ENCODE measurements around the gene MTPN.
A peak's percentile ranks its signal among the peaks of the same experiment; 100 is the strongest.

MTPN gene, protein sequence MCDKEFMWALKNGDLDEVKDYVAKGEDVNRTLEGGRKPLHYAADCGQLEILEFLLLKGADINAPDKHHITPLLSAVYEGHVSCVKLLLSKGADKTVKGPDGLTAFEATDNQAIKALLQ

DNA sequence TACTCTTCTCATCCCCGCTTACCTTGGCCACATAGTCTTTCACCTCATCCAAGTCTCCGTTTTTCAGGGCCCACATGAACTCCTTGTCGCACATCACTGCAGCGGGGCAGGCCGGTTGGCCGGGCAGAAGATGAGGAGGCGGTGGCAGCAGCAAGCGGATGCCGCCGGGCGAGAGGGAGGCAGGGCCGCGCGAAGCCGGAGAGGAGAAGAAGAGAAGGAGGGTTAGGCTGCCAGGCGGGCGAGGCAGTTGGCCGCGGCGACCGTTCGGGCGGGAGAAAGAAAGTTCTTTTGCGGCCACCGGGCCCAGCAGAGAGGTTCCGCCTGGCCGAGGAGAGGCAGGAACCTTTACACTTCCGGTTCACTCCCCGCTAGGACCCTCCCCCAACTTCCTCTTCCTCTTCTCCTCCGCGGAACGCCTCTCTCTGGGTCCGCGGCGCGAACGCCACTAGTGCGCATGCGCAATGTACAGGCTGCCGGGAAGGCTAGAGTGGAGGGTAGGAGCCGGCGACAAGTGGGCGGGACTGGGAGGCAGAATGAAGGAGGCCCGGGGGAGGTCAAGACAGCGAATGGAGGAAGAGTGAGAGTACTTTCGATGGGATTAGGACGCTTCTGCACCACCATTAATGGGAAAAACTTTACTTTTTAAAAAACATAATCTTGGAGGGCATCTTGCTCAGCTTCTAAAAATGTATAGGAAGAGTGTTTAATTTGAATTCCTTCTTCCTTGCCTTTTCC, at the start of gene MTPN:
Gene MTPN, minus strand, starts transcription at position 353 of the 735 bp plus-strand sequence. Its CDS starts 259 bp downstream, at position 94.
- peak; percentile 96 for DNase-seq (ENCODE audit: low spot score)

DNA sequence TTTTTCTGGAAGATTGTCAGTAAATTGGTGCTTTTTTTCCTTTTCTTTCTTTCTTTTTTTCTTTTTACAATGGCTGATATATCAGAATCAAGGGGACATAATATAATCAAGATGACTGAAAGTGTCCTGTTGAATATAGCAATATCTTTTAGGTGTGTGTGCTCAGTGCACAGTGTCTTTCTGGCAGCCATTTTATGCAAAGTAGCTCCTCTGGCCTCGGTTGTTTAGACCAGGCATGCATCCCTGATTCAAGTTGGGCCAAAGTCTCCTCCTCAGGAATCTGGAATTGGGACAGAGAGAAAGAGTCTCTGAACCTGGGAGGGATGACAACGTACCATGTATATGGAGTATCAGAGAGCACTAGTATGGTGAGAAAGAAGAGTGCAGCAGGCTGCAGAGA, 49.0 kb upstream of the MTPN start:
- DNase-seq (ENCODE audit: low spot score), result no peak

GRCh38 chr7:136023134-136023869, 46.1 kb upstream of the MTPN start:
- no peak for DNase-seq (ENCODE audit: low spot score)

DNA sequence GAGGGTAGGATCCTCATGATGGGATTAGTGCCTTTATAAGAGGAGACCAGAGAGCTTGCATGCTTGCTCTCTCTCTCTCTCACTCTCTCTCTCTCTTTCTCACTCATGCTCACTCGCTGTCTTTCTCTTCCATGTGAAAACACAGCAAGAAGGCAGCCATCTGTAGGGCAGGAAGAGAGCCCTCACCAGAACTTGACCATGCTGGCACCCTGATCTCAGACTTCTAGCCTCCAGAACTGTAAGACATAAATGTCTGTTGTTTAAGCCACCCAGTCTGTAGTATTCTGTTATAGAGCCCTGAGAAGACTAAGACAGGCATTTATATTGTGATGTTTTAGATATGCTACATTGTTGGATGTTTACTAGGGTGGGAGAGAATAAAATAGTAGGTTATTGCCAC, 43.4 kb upstream of the MTPN start:
- DNase-seq (ENCODE audit: low spot score), result no peak

DNA sequence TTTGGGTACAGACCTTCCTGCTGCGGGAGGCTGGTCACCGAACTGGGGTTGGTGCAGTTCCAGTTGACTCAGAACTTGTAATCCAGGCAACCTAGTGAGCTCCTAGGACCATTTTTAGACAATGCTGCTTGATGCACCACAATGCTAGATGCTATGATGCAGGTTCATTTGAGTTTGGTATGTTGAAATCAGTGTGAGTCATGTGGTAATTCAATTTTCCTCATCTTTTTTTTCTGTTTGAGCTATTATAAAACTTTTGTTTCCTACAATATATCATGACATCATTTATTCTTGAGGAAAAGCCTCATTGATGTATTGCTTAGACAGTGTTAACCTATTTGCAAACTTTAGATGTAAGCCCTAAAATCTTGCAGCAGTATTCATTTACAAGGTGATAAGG, 40.9 kb upstream of the MTPN start:
- DNase-seq (ENCODE audit: low spot score), result no peak

DNA sequence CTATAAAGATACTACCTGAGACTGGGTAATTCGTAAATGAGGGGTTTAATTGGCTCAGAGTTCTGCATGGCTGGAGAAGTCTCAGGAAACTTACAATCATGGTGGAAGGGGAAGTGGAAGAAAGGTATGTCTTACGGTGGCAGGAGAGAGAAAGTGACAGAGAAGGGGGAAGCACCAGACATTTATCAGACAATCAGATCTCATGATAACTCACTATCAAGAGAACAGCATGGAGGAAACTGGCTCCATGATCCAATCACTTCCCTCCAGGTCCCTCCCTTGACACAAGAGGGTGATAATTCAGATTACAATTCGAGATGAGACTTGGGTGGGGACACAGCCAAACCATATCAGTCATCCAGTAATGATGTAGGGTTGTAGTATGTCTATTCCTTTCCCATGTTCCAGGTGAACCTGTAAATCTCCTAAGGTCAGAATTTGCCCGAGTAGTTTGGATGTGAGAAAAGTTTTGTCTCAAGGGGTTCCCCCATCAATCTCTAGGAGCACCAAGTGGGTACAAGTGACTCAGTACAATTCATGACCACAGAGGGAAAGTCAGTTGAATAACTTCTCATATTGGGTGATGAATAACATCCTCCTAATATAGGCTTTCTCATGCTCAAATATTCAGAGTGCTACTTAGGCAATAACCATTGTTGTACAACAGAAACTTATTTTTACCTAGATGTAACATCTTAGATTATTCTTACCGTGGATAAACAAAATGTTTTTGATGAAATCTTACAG, 39.7 kb upstream of the MTPN start:
- DNase-seq (ENCODE audit: low spot score), result no peak

- no peak for DNase-seq (ENCODE audit: low spot score)
Measured at GRCh38 chr7:136015638-136016037, 38.5 kb upstream of the MTPN start.

DNA sequence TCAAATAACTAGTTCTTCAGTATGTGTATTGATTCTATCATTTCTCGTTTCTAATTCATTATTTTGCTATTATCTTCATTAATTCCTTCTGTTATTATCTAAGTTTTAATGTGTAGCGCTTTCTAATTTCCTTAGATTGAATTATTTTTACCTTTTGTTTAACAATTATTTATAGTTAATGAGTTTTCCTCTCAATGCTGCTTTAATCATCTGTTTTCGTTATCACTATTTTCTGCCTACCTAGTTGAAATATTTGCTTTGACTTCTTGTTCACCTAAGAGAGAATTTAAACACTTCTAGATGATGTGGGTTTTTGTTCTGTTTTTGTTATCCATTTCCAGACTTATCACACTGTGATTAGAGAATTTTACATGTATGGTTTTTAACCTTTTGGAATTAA, 37.5 kb upstream of the MTPN start:
- no peak for DNase-seq (ENCODE audit: low spot score)

DNA sequence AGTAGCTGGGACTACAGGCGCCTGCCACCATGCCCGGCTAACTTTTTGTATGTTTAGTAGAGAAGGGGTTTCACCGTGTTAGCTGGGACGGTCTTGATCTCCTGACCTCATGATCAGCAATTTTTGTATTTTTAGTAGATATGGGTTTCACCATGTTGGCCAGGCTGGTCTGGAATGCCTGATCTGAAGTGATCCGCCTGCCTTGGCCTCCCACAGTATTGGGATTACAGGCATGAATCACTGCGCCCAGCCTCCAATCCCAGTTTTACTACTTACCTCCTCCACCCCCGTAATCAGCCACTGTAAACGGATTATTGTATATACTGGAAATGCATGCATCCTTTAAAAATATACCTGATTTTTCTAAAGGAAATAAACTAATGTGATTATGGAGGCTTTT, 35.1 kb upstream of the MTPN start:
- DNase-seq (ENCODE audit: low spot score), result no peak

- DNase-seq (ENCODE audit: low spot score), result no peak
Measured at GRCh38 chr7:136009488-136010079, 32.4 kb upstream of the MTPN start.

DNA sequence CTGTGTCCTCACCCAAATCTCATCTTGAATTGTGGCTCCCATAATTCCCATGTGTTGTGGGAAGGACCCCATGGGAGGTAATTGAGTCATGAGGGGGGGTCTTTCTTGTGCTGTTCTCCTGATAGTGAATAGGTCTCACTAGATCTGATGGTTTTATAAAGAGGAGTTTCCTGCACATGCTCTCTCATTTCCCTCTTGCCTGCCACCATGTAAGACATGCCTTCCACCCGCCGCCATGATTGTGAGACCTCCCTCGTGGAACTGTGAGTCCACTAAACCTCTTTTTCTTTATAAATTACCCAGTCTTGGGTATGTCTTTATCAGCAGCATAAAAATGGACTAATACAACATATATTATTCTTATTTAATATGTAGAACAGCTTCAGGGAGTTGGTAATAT, 29.0 kb upstream of the MTPN start:
- no peak for DNase-seq (ENCODE audit: low spot score)

GRCh38 chr7:136004083-136004482, 26.9 kb upstream of the MTPN start:
- no peak for DNase-seq (ENCODE audit: low spot score)

DNA sequence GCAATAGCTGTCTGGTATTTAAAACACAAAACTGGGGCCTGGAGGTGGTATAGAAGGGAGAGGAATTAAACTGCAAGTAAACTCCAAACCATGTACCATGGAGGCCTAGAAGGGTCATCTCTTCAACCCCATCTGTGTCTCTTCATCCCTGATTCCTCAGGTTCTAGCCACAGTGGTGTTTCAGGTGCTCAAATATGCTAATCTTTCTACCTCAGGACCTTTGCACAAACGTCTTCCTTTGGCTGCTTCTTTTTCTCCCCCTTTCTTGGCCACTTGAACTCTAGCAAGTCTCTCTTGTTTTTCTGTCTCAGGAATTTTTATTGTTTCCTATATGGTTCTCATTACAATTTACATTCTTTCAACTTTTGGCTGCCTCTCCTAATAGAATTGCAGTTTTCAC, 25.6 kb upstream of the MTPN start:
- DNase-seq (ENCODE audit: low spot score), result no peak

DNA sequence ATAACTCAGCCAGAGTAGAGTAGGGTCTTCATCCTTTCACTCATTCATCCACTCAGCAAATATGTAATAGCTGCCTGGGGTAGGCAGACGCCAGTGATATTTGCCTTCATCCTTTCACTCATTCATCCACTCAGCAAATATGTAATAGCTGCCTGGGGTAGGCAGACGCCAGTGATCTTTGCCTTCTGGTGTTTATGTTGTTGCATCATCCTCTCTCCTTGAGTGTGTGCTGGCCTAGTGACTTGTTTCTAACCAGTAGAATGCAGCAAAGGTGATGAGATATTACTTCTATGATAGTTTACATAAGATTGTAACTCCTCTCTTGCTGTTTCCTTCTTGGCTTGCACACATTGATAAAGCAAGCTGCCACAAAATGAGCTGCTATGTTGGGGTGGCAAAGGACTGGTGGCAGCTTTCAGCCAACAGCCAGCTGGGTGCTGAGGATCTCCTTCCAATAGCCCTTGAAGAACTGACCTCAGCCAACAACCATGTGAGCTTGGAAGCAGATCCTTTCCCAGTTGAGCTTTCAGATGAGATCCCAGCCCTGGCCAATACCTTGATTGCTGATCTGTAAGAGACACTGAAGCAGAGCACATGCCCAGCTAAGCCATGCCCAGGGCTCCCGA, 23.2 kb upstream of the MTPN start:
- DNase-seq (ENCODE audit: low spot score), result no peak

DNA sequence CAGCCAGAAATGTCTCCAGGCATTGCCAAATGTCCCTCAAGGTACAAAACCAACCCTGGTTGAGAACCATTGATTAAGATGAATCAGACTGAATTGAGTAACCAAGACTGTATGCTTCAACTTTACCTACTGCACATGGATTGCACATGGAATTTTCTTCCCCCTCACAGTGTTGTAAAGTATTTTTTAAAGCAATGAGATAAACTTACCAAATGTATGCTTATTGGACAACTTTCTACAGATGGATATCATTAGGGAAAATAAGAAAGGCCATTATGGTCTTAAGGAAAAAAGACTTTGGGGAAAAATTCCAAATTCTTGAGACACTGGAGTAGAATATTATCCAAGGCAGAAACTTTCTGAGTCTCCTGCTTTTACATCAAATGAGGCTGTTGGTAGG, 20.9 kb upstream of the MTPN start:
- no peak for DNase-seq (ENCODE audit: low spot score)

DNA sequence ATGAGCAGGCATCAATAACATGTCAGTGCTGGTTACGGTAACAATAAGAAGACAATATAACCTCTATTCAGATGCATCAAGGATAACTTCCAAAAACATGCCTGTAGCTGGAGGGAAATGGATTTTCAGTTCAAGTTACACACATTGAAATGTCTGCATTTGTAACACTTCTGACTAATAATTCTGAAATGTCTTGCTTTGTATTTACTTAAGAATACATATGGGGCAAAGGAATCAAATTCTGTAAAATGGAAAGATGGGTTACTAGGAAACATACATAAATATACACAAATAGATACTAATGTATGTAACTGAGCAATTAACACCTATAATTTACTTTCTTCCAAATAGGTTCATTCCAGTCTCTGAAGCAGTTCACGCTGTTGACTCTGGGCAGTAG, 18.6 kb upstream of the MTPN start:
- DNase-seq (ENCODE audit: low spot score), result no peak

- DNase-seq (ENCODE audit: low spot score), result no peak
Measured at GRCh38 chr7:135994466-135995205, 17.5 kb upstream of the MTPN start.

GRCh38 chr7:135993950-135994349, 16.8 kb upstream of the MTPN start:
- no peak for DNase-seq (ENCODE audit: low spot score)

GRCh38 chr7:135991906-135992305, 14.7 kb upstream of the MTPN start:
- no peak for DNase-seq (ENCODE audit: low spot score)

GRCh38 chr7:135991322-135991721, 14.2 kb upstream of the MTPN start:
- no peak for DNase-seq (ENCODE audit: low spot score)

DNA sequence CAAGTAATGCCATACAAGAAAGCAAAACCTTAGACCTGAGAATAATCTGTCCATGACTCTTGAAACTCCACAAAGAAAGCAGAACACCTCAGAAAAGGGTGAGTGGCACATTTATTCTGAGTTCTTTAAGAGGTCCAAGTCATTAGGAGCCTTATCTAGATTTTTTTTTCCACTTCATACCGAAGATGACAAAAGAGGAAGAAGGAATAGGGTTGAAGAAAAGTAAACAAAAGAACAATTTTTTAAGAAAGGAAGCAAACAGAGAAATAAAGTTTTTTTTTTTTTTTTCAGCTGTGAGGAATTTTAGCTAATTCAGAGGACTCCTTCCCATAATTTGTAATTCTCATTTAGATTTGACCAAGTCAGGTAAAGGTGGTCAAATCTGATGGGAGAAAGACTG, 13.1 kb upstream of the MTPN start:
- DNase-seq (ENCODE audit: low spot score), result no peak

Data from left forelimb (tissue), 1 donor.